ENCODE results near the gene PARP12. TPM values are rescaled to one million over a fixed set of nuclear protein-coding genes. Genes with fewer than 3 reads are reported as not detected.

Gene PARP12
- total RNA-seq, 4 donors from 2014 or later: 22.7 to 81.0 (median 27.0) TPM

GRCh38 chr7:140024585-140024984 lies 38.2 kb downstream of the PARP12 start:
- 92% methylated on average over 18 of the region's 18 CpGs for WGBS
- Histone ChIP-seq H3K4me3 (no peak overlapping the region), H3K27me3 (no peaks in the 10 kb centered on the region), H3K9me3 (no peaks in the 10 kb centered on the region), H3K4me1 (no peaks in the 10 kb centered on the region), H3K36me3 (peaks cover 55% of the 10 kb centered on the region), H3K27ac (no peak overlapping the region)
- DNase-seq (ENCODE audit: low spot score in 2 of 2): peak in 1 of 2 donors; percentile 65
- TF ChIP-seq POLR2AphosphoS5 (IDR thresholded peaks at IDR 0.05) (no peak), POLR2A (IDR thresholded peaks at IDR 0.05) (no peak)
- TF ChIP-seq, protein P1, sequence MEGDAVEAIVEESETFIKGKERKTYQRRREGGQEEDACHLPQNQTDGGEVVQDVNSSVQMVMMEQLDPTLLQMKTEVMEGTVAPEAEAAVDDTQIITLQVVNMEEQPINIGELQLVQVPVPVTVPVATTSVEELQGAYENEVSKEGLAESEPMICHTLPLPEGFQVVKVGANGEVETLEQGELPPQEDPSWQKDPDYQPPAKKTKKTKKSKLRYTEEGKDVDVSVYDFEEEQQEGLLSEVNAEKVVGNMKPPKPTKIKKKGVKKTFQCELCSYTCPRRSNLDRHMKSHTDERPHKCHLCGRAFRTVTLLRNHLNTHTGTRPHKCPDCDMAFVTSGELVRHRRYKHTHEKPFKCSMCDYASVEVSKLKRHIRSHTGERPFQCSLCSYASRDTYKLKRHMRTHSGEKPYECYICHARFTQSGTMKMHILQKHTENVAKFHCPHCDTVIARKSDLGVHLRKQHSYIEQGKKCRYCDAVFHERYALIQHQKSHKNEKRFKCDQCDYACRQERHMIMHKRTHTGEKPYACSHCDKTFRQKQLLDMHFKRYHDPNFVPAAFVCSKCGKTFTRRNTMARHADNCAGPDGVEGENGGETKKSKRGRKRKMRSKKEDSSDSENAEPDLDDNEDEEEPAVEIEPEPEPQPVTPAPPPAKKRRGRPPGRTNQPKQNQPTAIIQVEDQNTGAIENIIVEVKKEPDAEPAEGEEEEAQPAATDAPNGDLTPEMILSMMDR (IDR thresholded peaks at IDR 0.05): no peak

DNA sequence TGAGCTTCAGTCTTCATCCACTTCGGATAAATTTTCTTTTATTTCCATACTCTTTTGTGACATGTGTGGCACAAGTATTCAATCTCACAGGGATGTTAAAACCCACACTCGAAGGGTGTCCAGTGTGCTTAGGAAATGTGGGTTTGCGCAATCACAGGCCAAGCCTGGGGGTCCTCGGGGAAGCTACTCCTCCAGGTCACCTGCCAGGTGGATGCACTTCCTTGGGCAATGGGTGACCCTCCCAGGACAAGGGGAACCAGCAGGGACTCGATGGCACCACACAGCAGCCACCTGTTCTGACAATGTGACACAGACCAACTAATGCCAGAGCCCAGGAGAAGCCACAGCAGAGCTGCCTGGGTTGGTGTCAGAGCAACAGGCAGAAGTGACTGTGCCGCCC lies 39.0 kb downstream of the PARP12 start:
- no peak for TF ChIP-seq POLR2AphosphoS5 (IDR thresholded peaks at IDR 0.05)
- TF ChIP-seq POLR2A (IDR thresholded peaks at IDR 0.05): no peak
- no peak for TF ChIP-seq EP300 (IDR thresholded peaks at IDR 0.05)
- TF ChIP-seq, protein P1 (IDR thresholded peaks at IDR 0.05): no peak
- WGBS: 88% methylated on average over 6 of the region's 6 CpGs
- Histone ChIP-seq H3K4me3 (no peak overlapping the region), H3K27me3 (no peaks in the 10 kb centered on the region), H3K27ac (no peak overlapping the region), H3K36me3 (peaks cover 55% of the 10 kb centered on the region), H3K9me3 (no peaks in the 10 kb centered on the region), H3K4me1 (no peaks in the 10 kb centered on the region)
- DNase-seq (ENCODE audit: low spot score in 2 of 2): peak in 1 of 2 donors; percentile 49

DNA sequence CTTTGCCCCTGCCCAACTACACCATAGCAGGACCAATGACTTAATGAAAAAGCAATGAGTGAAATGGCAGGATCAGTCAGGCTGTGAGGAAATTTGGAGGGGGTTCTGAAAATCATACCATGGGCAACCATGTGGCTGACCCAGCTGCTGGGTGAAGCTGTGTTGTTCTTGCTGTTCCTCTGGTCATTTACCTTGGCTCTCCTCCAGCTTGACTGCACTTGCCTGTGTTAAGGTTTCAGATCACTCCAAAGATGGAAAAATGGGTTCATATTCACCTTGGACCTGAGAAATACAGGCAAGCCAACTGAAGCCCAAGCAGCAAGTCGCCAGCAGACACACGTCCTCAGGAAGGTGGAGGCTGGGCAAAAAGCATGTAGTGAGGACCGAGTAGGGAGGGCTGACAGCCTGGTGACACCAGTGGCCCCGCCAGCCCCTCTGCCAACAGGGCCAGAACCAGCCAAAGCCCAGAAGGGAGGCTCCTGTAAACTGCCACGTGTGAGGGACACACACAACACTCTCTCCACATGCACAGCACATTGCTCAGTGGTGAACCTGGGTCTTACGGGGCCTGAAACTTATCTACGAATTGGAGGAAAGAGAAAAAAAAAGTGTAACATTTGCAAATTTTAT lies 40.1 kb downstream of the PARP12 start:
- TF ChIP-seq POLR2A (IDR thresholded peaks at IDR 0.05) (no peak), POLR2AphosphoS5 (IDR thresholded peaks at IDR 0.05) (no peak), EP300 (IDR thresholded peaks at IDR 0.05) (no peak)
- TF ChIP-seq, protein P1 (IDR thresholded peaks at IDR 0.05): no peak
- Histone ChIP-seq H3K4me3 (no peak overlapping the region), H3K4me1 (no peaks in the 10 kb centered on the region), H3K27ac (no peak overlapping the region), H3K27me3 (no peaks in the 10 kb centered on the region), H3K36me3 (peaks cover 51% of the 10 kb centered on the region), H3K9me3 (no peaks in the 10 kb centered on the region)
- DNase-seq (ENCODE audit: low spot score in 2 of 2): no peak
- WGBS: 91% methylated on average over 7 of the region's 7 CpGs

- Histone ChIP-seq H3K4me1 (no peaks in the 10 kb centered on the region), H3K4me3 (no peak overlapping the region), H3K27me3 (no peaks in the 10 kb centered on the region), H3K9me3 (no peaks in the 10 kb centered on the region), H3K36me3 (peaks cover 41% of the 10 kb centered on the region), H3K27ac (no peak overlapping the region)
- WGBS: 92% methylated on average over 5 of the region's 8 CpGs
- TF ChIP-seq, protein P1 (IDR thresholded peaks at IDR 0.05): no peak
- TF ChIP-seq POLR2AphosphoS5 (IDR thresholded peaks at IDR 0.05) (no peak), EP300 (IDR thresholded peaks at IDR 0.05) (no peak), POLR2A (IDR thresholded peaks at IDR 0.05) (no peak)
- peak in 1 of 2 donors; percentile 74 for DNase-seq (ENCODE audit: low spot score in 2 of 2)
Observed at GRCh38 chr7:140021603-140022002, 41.1 kb downstream of the PARP12 start.

GRCh38 chr7:140019606-140020005 lies 43.1 kb downstream of the PARP12 start:
- Histone ChIP-seq H3K27ac (no peak overlapping the region), H3K27me3 (no peaks in the 10 kb centered on the region), H3K4me1 (no peaks in the 10 kb centered on the region), H3K4me3 (no peak overlapping the region), H3K9me3 (no peaks in the 10 kb centered on the region), H3K36me3 (peaks cover 21% of the 10 kb centered on the region)
- no peak for DNase-seq (ENCODE audit: low spot score in 2 of 2)
- WGBS: 74% methylated on average over 3 of the region's 3 CpGs
- TF ChIP-seq, protein P1 (IDR thresholded peaks at IDR 0.05): no peak
- TF ChIP-seq POLR2AphosphoS5 (IDR thresholded peaks at IDR 0.05): no peak
- no peak for TF ChIP-seq EP300 (IDR thresholded peaks at IDR 0.05)
